HCT116 (cell line): ENCODE data around the gene SARNP. TPM values are rescaled to one million over a fixed set of nuclear protein-coding genes. Genes with fewer than 3 reads are reported as not detected.

Source experiments
- ATAC-seq: fragments of 200-7000 bp; cut with Tn5 transposase; 2 replicates; pipeline ENCODE4 v1.9.1; 2020; ENCODE audit warnings: mild to moderate bottlenecking, moderate library complexity
- BruUV-seq: library from RNA; stranded (reverse); fragments of 400-500 nt; replicated peaks from 2 replicates; lab custom pipeline; 2021; lab: Mats Ljungman, UMichigan
- CTCF ChIA-PET: fragments of 300-600 bp; sonication (Branson Sonifier 250); formaldehyde crosslinking; loops from one replicate; lab custom pipeline; 2021; ENCODE audit warnings: antibody characterized with exemption; lab: Charles Lee
- POLR2A ChIA-PET: fragments of 300-600, 350-600 bp; sonication (Branson Sonifier 250); formaldehyde crosslinking; loops from one replicate; lab custom pipeline; 2021; ENCODE audit warnings: antibody characterized with exemption; lab: Charles Lee
- RAD21 ChIA-PET, 2 experiments: fragments of 300-600 bp; sonication (Branson Sonifier 250); formaldehyde crosslinking; loops; one replicate each; lab custom pipeline; 2023; ENCODE audit warnings: low total read pairs in 2 of 2; ENCODE audit not compliant: uncharacterized antibody in 2 of 2, unreplicated experiment in 2 of 2, low non-redundant PET in 1 of 2; lab: Charles Lee
- DNase-seq: peaks from one replicate; pipeline ENCODE4 v3.0.0-alpha.2; 2010; ENCODE audit warnings: low read depth, low spot score
- H2AFZ ChIP-seq: fragments of 200-600 bp; shearing (Covaris generic), sonication (generic); 2 replicates; pipeline ENCODE4 v1.6.1; 2017; ENCODE audit warnings: low read depth, mixed run types, mixed read lengths, antibody characterized with exemption, low read length; ENCODE audit not compliant: poor library complexity, severe bottlenecking
- H3K27ac ChIP-seq: 2 replicates; pipeline ENCODE4 v1.5.1; 2012; ENCODE audit warnings: low read depth, low read length
- H3K27me3 ChIP-seq: fragments of 200-600 bp; sonication (generic); 2 replicates; pipeline ENCODE4 v1.6.1; 2016; ENCODE audit warnings: mixed run types, low read length, mixed read lengths; ENCODE audit not compliant: insufficient read depth
- H3K36me3 ChIP-seq, 2 experiments: fragments of 200-500 bp in 1 of 2; fragments of 200-600 bp in 1 of 2; sonication (Bioruptor generic) in 1 of 2; sonication (generic) in 1 of 2; 2 replicates each; pipeline versions ENCODE4 v1.5.1 to v1.6.1; 2014 to 2016; ENCODE audit warnings: low read length in 2 of 2, inconsistent platforms in 1 of 2, mixed read lengths in 1 of 2, mixed run types in 1 of 2; ENCODE audit not compliant: insufficient read depth in 2 of 2, control insufficient read depth in 1 of 2
- H3K4me1 ChIP-seq, 2 experiments: fragments of 200-600 bp in 1 of 2; sonication (generic) in 1 of 2; 2 replicates each; pipeline versions ENCODE4 v1.5.1 to v1.6.1; 2012 to 2017; ENCODE audit warnings: low read length in 2 of 2, inconsistent platforms in 1 of 2, mild to moderate bottlenecking in 1 of 2, mixed read lengths in 1 of 2, mixed run types in 1 of 2, moderate library complexity in 1 of 2; ENCODE audit not compliant: insufficient read depth in 2 of 2, control insufficient read depth in 1 of 2
- H3K4me2 ChIP-seq: fragments of 200-600 bp; sonication (generic); 2 replicates; pipeline ENCODE4 v1.6.1; 2017; ENCODE audit warnings: mixed run types, low read length, mixed read lengths
- H3K4me3 ChIP-seq, 2 experiments: fragments of 200-600 bp in 1 of 2; sonication (generic) in 1 of 2; replicated peaks in 1 of 2; 2 replicates each; pipeline ENCODE4 v1.5.1; 2011 to 2016; ENCODE audit warnings: low read length in 2 of 2, control low read depth in 1 of 2, low read depth in 1 of 2, mild to moderate bottlenecking in 1 of 2, mixed read lengths in 1 of 2, mixed run types in 1 of 2
- H3K79me2 ChIP-seq: fragments of 200-600 bp; sonication (generic); 2 replicates; pipeline ENCODE4 v1.6.1; 2017; ENCODE audit warnings: mild to moderate bottlenecking, mixed run types, low read length, moderate library complexity, mixed read lengths; ENCODE audit not compliant: insufficient read depth
- H3K9ac ChIP-seq: fragments of 200-600 bp; sonication (generic); 2 replicates; pipeline ENCODE4 v1.6.1; 2016; ENCODE audit warnings: low read length, mixed read lengths
- H3K9me2 ChIP-seq: fragments of 200-600 bp; sonication (generic), shearing (Covaris generic); 2 replicates; pipeline ENCODE4 v1.6.1; 2017; ENCODE audit warnings: mixed run types, mild to moderate bottlenecking, moderate library complexity; ENCODE audit not compliant: insufficient read depth
- H3K9me3 ChIP-seq, 2 experiments: fragments of 200-500 bp in 1 of 2; fragments of 200-600 bp in 1 of 2; sonication (Bioruptor generic) in 1 of 2; sonication (generic) in 1 of 2; 2 replicates each; pipeline ENCODE4 v1.6.1; 2014 to 2017; ENCODE audit warnings: low read length in 2 of 2, mixed read lengths in 2 of 2, inconsistent platforms in 1 of 2, low read depth in 1 of 2, mild to moderate bottlenecking in 1 of 2, mixed run types in 1 of 2, moderate library complexity in 1 of 2; ENCODE audit not compliant: control insufficient read depth in 1 of 2, insufficient read depth in 1 of 2
- H4K20me1 ChIP-seq: fragments of 200-600 bp; sonication (generic), shearing (Covaris generic); 2 replicates; pipeline ENCODE4 v1.6.1; 2017; ENCODE audit warnings: mixed run types, mild to moderate bottlenecking, moderate library complexity; ENCODE audit not compliant: insufficient read depth
- JUND ChIP-seq: IDR thresholded peaks from 2 replicates; pipeline ENCODE4 v1.6.1; 2012
- SP1 ChIP-seq: IDR thresholded peaks from 2 replicates; pipeline ENCODE4 v1.6.1; 2012; ENCODE audit warnings: low read depth
- YY1 ChIP-seq: IDR thresholded peaks from 2 replicates; pipeline ENCODE4 v1.6.1; 2011; ENCODE audit warnings: low read length, low read depth, moderate library complexity, mild to moderate bottlenecking; ENCODE audit not compliant: insufficient replicate concordance; ENCODE audit errors: extremely low read depth
- ZFX ChIP-seq: fragments of 450-650 bp; IDR thresholded peaks from 2 replicates; pipeline ENCODE4 v1.6.1; 2017
- intact Hi-C: fragments of 100-400 bp; cut with micrococcal nuclease; formaldehyde crosslinking; loops from 2 replicates; pipeline ENCODE4 v1.10.0; 2022
- total RNA-seq: library from RNA; stranded (reverse); gene quantifications from one replicate; pipeline ENCODE4 v1.2.1, GENCODE V29; 2021; ENCODE audit not compliant: unreplicated experiment
- TF ChIP-seq, protein P1 (sequence below), 3 experiments: fragments of 200-600 bp in 1 of 3; sonication (generic) in 1 of 3; IDR thresholded peaks in 2 of 3; conservative IDR thresholded peaks in 1 of 3; 2 replicates each; pipeline ENCODE4 v1.5.1; 2012 to 2017; ENCODE audit warnings: low read depth in 2 of 3, low read length in 2 of 3, antibody characterized with exemption in 1 of 3, borderline replicate concordance in 1 of 3, control low read depth in 1 of 3, mild to moderate bottlenecking in 1 of 3, mixed read lengths in 1 of 3, mixed run types in 1 of 3, moderate library complexity in 1 of 3; ENCODE audit not compliant: insufficient read depth in 1 of 3

SARNP gene
- total RNA-seq, 1 experiment from 2014 or later, result 82.4 TPM

- no peak overlapping the region for H3K4me3 ChIP-seq
- no TSS peak for BruUV-seq
- ATAC-seq (no peak), DNase-seq (no peak)
- TF ChIP-seq SP1, result no peak
- TF ChIP-seq, protein P1, sequence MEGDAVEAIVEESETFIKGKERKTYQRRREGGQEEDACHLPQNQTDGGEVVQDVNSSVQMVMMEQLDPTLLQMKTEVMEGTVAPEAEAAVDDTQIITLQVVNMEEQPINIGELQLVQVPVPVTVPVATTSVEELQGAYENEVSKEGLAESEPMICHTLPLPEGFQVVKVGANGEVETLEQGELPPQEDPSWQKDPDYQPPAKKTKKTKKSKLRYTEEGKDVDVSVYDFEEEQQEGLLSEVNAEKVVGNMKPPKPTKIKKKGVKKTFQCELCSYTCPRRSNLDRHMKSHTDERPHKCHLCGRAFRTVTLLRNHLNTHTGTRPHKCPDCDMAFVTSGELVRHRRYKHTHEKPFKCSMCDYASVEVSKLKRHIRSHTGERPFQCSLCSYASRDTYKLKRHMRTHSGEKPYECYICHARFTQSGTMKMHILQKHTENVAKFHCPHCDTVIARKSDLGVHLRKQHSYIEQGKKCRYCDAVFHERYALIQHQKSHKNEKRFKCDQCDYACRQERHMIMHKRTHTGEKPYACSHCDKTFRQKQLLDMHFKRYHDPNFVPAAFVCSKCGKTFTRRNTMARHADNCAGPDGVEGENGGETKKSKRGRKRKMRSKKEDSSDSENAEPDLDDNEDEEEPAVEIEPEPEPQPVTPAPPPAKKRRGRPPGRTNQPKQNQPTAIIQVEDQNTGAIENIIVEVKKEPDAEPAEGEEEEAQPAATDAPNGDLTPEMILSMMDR (IDR thresholded peaks at IDR 0.05 in 2 of 3, conservative IDR thresholded peaks at IDR 0.05 in 1 of 3; ENCODE audit: borderline replicate concordance in 1 of 3, insufficient read depth in 1 of 3, low read depth in 2 of 3, low read length in 2 of 3), result no peak
- no peak for TF ChIP-seq YY1
- POLR2A ChIA-PET, result interaction anchor here (0.6 kb wide), 1 partner anchor 23 kb away, joined by 3 read pairs; no protein-coding TSS in a partner anchor
- no peaks in the 10 kb centered on the region for H3K27me3 ChIP-seq
- H3K4me2 ChIP-seq, result no peak overlapping the region
- CTCF ChIA-PET, result no interaction called here
- intact Hi-C loops, result no loop called here
- no peak overlapping the region for H2AFZ ChIP-seq
- H3K9me2 ChIP-seq, result no peaks in the 10 kb centered on the region
- H3K4me1 ChIP-seq, result no peaks in the 10 kb centered on the region
- RAD21 ChIA-PET, result no interaction called here
- no peak overlapping the region for H3K27ac ChIP-seq
- no peaks in the 10 kb centered on the region for H3K9me3 ChIP-seq
- peaks cover 15% of the 10 kb centered on the region; the same call in 1 of the 2 replicates for H3K79me2 ChIP-seq
- H3K9ac ChIP-seq, result no peak overlapping the region
- peaks cover 8 to 12% of the 10 kb centered on the region in 2 experiments; a peak in 2 of 4 replicates for H3K36me3 ChIP-seq
- H4K20me1 ChIP-seq, result no peaks in the 10 kb centered on the region
Observed at GRCh38 chr12:55767156-55767555, 50.4 kb downstream of the SARNP start.

- Histone ChIP-seq H3K4me1 (no peaks in the 10 kb centered on the region), H3K27me3 (no peaks in the 10 kb centered on the region), H3K79me2 (peaks cover 9% of the 10 kb centered on the region; the same call in 1 of the 2 replicates), H3K4me3 (no peak overlapping the region), H3K9me2 (no peaks in the 10 kb centered on the region), H3K4me2 (no peak overlapping the region), H3K9ac (no peak overlapping the region), H3K36me3 (peaks cover 10 to 13% of the 10 kb centered on the region in 2 experiments; a peak in 3 of 4 replicates), H3K27ac (no peak overlapping the region), H2AFZ (no peak overlapping the region), H4K20me1 (no peaks in the 10 kb centered on the region), H3K9me3 (no peaks in the 10 kb centered on the region)
- intact Hi-C loops, result no loop called here
- ChIA-PET CTCF (no interaction called here), POLR2A (no interaction called here), RAD21 (no interaction called here)
- DNase-seq, result no peak
- ATAC-seq, result no peak
- 0 out of 2 replicates have a peak, but pooled peaks have one; percentile 9 for TF ChIP-seq JUND
- no peak for TF ChIP-seq ZFX
- BruUV-seq, result no TSS peak
Observed at GRCh38 chr12:55765736-55766290, 51.7 kb downstream of the SARNP start.
